ENCODE measurements around the gene RPS6KA5. TPM values are rescaled to one million over a fixed set of nuclear protein-coding genes. Genes with fewer than 3 reads are reported as not detected.

The RPS6KA5 gene
- total RNA-seq, 1 experiment from 2014 or later: 24.2 TPM

DNA sequence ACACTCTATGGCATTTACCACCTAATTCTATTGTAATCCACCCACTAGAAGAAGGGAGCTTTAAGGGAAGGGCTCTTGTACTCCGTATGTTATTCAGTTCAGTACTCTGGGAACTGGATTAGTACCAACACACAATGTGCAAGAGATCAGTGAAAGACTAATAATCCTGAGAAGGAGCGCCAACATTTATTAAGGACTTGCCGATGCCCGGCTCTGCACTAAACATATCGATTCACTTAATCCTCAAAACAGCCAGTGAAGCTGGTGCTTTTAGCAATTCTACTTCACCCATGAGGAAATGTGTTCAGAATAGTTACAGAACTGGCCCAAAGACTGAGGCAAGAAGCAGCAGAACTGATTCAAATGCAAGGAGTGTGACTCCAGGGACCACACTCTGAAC is 80.9 kb downstream of the RPS6KA5 start:
- no TSS peak for BruUV-seq (replicated peaks)
- ATAC-seq: no peak
- Histone ChIP-seq H4K20me1 (ENCODE audit: insufficient read depth) (no peaks in the 10 kb centered on the region), H3K4me2 (ENCODE audit: low read length) (no peak overlapping the region), H3K9ac (ENCODE audit: low read length) (no peak overlapping the region), H2AFZ (ENCODE audit: low read depth, low read length, poor library complexity, severe bottlenecking) (no peak overlapping the region), H3K4me3 (replicated peaks in 1 of 2; ENCODE audit: low read depth in 1 of 2, low read length in 2 of 2) (no peak overlapping the region), H3K27ac (ENCODE audit: low read depth, low read length) (no peak overlapping the region), H3K36me3 (ENCODE audit: control insufficient read depth in 1 of 2, insufficient read depth in 2 of 2, low read length in 2 of 2) (0 out of 4 replicates have a peak, but pooled peaks cover 0 to 3% of the 10 kb centered on the region in 2 experiments), H3K4me1 (ENCODE audit: control insufficient read depth in 1 of 2, insufficient read depth in 2 of 2, low read length in 2 of 2) (peaks cover 3 to 22% of the 10 kb centered on the region in 2 experiments; a peak in 3 of 4 replicates), H3K79me2 (ENCODE audit: insufficient read depth, low read length) (no peaks in the 10 kb centered on the region), H3K27me3 (ENCODE audit: insufficient read depth, low read length) (no peaks in the 10 kb centered on the region), H3K9me3 (ENCODE audit: control insufficient read depth in 1 of 2, insufficient read depth in 1 of 2, low read depth in 1 of 2, low read length in 2 of 2) (no peaks in the 10 kb centered on the region), H3K9me2 (ENCODE audit: insufficient read depth) (no peaks in the 10 kb centered on the region)
- POLR2A ChIA-PET: no interaction called here
- TF ChIP-seq POLR2A (IDR thresholded peaks at IDR 0.05; ENCODE audit: borderline replicate concordance, extremely low read depth, insufficient read depth, insufficient read length) (no peak), RAD21 (IDR thresholded peaks at IDR 0.05; ENCODE audit: low read depth) (no peak), EGR1 (IDR thresholded peaks at IDR 0.05; ENCODE audit: low read depth) (no peak), CEBPB (IDR thresholded peaks at IDR 0.05; ENCODE audit: low read depth) (no peak), CBX3 (IDR thresholded peaks at IDR 0.05; ENCODE audit: low read depth) (no peak), EZH2 (IDR thresholded peaks at IDR 0.05) (no peak), JUND (IDR thresholded peaks at IDR 0.05) (no peak), SIN3A (IDR thresholded peaks at IDR 0.05; ENCODE audit: low read depth) (no peak), ZFX (IDR thresholded peaks at IDR 0.05) (no peak), FOSL1 (IDR thresholded peaks at IDR 0.05; ENCODE audit: low read depth) (no peak), EZH2phosphoT487 (IDR thresholded peaks at IDR 0.05; ENCODE audit: borderline replicate concordance) (no peak), YY1 (IDR thresholded peaks at IDR 0.05; ENCODE audit: extremely low read depth, insufficient replicate concordance, low read depth, low read length) (no peak), SRF (IDR thresholded peaks at IDR 0.05; ENCODE audit: low read depth) (no peak)
- TF ChIP-seq, protein P1, sequence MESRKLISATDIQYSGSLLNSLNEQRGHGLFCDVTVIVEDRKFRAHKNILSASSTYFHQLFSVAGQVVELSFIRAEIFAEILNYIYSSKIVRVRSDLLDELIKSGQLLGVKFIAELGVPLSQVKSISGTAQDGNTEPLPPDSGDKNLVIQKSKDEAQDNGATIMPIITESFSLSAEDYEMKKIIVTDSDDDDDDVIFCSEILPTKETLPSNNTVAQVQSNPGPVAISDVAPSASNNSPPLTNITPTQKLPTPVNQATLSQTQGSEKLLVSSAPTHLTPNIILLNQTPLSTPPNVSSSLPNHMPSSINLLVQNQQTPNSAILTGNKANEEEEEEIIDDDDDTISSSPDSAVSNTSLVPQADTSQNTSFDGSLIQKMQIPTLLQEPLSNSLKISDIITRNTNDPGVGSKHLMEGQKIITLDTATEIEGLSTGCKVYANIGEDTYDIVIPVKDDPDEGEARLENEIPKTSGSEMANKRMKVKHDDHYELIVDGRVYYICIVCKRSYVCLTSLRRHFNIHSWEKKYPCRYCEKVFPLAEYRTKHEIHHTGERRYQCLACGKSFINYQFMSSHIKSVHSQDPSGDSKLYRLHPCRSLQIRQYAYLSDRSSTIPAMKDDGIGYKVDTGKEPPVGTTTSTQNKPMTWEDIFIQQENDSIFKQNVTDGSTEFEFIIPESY (IDR thresholded peaks at IDR 0.05; ENCODE audit: extremely low read depth, insufficient replicate concordance, low read length): no peak
- TF ChIP-seq, protein P2, sequence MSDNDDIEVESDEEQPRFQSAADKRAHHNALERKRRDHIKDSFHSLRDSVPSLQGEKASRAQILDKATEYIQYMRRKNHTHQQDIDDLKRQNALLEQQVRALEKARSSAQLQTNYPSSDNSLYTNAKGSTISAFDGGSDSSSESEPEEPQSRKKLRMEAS (IDR thresholded peaks at IDR 0.05): no peak
- TF ChIP-seq, protein P3, sequence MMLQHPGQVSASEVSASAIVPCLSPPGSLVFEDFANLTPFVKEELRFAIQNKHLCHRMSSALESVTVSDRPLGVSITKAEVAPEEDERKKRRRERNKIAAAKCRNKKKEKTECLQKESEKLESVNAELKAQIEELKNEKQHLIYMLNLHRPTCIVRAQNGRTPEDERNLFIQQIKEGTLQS (IDR thresholded peaks at IDR 0.05): no peak
- TF ChIP-seq, protein P4, sequence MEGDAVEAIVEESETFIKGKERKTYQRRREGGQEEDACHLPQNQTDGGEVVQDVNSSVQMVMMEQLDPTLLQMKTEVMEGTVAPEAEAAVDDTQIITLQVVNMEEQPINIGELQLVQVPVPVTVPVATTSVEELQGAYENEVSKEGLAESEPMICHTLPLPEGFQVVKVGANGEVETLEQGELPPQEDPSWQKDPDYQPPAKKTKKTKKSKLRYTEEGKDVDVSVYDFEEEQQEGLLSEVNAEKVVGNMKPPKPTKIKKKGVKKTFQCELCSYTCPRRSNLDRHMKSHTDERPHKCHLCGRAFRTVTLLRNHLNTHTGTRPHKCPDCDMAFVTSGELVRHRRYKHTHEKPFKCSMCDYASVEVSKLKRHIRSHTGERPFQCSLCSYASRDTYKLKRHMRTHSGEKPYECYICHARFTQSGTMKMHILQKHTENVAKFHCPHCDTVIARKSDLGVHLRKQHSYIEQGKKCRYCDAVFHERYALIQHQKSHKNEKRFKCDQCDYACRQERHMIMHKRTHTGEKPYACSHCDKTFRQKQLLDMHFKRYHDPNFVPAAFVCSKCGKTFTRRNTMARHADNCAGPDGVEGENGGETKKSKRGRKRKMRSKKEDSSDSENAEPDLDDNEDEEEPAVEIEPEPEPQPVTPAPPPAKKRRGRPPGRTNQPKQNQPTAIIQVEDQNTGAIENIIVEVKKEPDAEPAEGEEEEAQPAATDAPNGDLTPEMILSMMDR (IDR thresholded peaks at IDR 0.05 in 2 of 3, conservative IDR thresholded peaks at IDR 0.05 in 1 of 3; ENCODE audit: borderline replicate concordance in 1 of 3, insufficient read depth in 1 of 3, low read depth in 2 of 3, low read length in 2 of 3): no peak
- intact Hi-C loops (cut with micrococcal nuclease): no loop called here
- RAD21 ChIA-PET (ENCODE audit: low non-redundant PET in 1 of 2, low total read pairs in 2 of 2, uncharacterized antibody in 2 of 2, unreplicated experiment in 2 of 2): no interaction called here
- CTCF ChIA-PET: no interaction called here
- no peak for DNase-seq (ENCODE audit: low read depth, low spot score)

Data from HCT116 (cell line).